Brain microvascular endothelial cell (primary cell): ENCODE results near the gene PLGRKT.
"Not testable (repeated sequence)": the region's sequence is repeated elsewhere in the genome, so short reads cannot be mapped to it uniquely, and the experiment has no call there.

Experiments
- DNase-seq: peaks from one replicate; pipeline ENCODE4 v3.0.0-alpha.2; 2020
- H3K27ac ChIP-seq: fragments of 250-450 bp; sonication (Bioruptor Pico); 2 replicates; pipeline ENCODE4 v1.5.1; 2020; ENCODE audit warnings: mild to moderate bottlenecking, moderate library complexity
- H3K27me3 ChIP-seq: fragments of 250-450 bp; sonication (Bioruptor Pico); replicated peaks from 2 replicates; pipeline ENCODE4 v1.5.1; 2020; ENCODE audit warnings: mild to moderate bottlenecking
- H3K36me3 ChIP-seq: fragments of 250-450 bp; sonication (Bioruptor Pico); replicated peaks from 2 replicates; pipeline ENCODE4 v1.5.1; 2020; ENCODE audit warnings: mild to moderate bottlenecking
- H3K4me3 ChIP-seq: 2 replicates; pipeline ENCODE4 v1.5.1; 2011; ENCODE audit warnings: low read depth, mild to moderate bottlenecking, control low read depth, low read length, moderate library complexity
- CTCF ChIP-seq: IDR thresholded peaks from 2 replicates; pipeline ENCODE4 v1.5.1; 2011; ENCODE audit warnings: low read depth, mild to moderate bottlenecking, moderate library complexity, low read length, control low read depth, inconsistent platforms; ENCODE audit errors: missing control alignments
- in situ Hi-C: cut with HindIII; loops from 2 replicates; pipeline ENCODE4 v1.10.0; 2017; ENCODE audit warnings: low sequenced_read_pairs, low pct_ligation_motif_present

PLGRKT gene

GRCh38 chr9:5326893-5327548 is 110.7 kb downstream of the PLGRKT start:
- H3K27ac ChIP-seq: no peak overlapping the region
- no peak for DNase-seq
- in situ Hi-C loops: no loop called here
- H3K36me3 ChIP-seq: no peaks in the 10 kb centered on the region
- H3K4me3 ChIP-seq: no peak overlapping the region
- no peaks in the 10 kb centered on the region for H3K27me3 ChIP-seq
- no peak for TF ChIP-seq CTCF

GRCh38 chr9:5326187-5326586 is 111.5 kb downstream of the PLGRKT start:
- no peak overlapping the region for H3K4me3 ChIP-seq
- no peak for DNase-seq
- H3K27ac ChIP-seq: no peak overlapping the region
- no peaks in the 10 kb centered on the region for H3K27me3 ChIP-seq
- H3K36me3 ChIP-seq: no peaks in the 10 kb centered on the region
- no peak for TF ChIP-seq CTCF
- in situ Hi-C loops: no loop called here

- H3K27ac ChIP-seq, in situ Hi-C loops, DNase-seq: not testable (repeated sequence)
Observed at GRCh38 chr9:5321601-5322000, 116.1 kb downstream of the PLGRKT start.

GRCh38 chr9:5321058-5321457 is 116.7 kb downstream of the PLGRKT start:
- Histone ChIP-seq H3K4me3 (no peak overlapping the region), H3K36me3 (no peaks in the 10 kb centered on the region)

More at GRCh38 chr9:5321601-5322000, 116.1 kb downstream of the PLGRKT start:
- not testable (repeated sequence) for H3K27me3 ChIP-seq, H3K36me3 ChIP-seq, H3K4me3 ChIP-seq

GRCh38 chr9:5316406-5316805 is 121.3 kb downstream of the PLGRKT start:
- in situ Hi-C loops, H3K36me3 ChIP-seq, DNase-seq, H3K27me3 ChIP-seq, H3K4me3 ChIP-seq, H3K27ac ChIP-seq: not testable (repeated sequence)

More at GRCh38 chr9:5321058-5321457, 116.7 kb downstream of the PLGRKT start:
- in situ Hi-C loops: no loop called here
- peak; percentile 10 for TF ChIP-seq CTCF
- H3K27ac ChIP-seq: no peak overlapping the region
- DNase-seq: no peak
- H3K27me3 ChIP-seq: no peaks in the 10 kb centered on the region

GRCh38 chr9:5315187-5315923 is 122.4 kb downstream of the PLGRKT start:
- no peaks in the 10 kb centered on the region for H3K27me3 ChIP-seq
- H3K36me3 ChIP-seq: no peaks in the 10 kb centered on the region
- TF ChIP-seq CTCF: no peak
- no peak for DNase-seq
- in situ Hi-C loops: no loop called here
- no peak overlapping the region for H3K27ac ChIP-seq
- H3K4me3 ChIP-seq: no peak overlapping the region
